ENCODE data around the gene NIP7.
"Not testable (repeated sequence)": the region's sequence is repeated elsewhere in the genome, so short reads cannot be mapped to it uniquely, and the experiment has no call there.

NIP7 gene

DNA sequence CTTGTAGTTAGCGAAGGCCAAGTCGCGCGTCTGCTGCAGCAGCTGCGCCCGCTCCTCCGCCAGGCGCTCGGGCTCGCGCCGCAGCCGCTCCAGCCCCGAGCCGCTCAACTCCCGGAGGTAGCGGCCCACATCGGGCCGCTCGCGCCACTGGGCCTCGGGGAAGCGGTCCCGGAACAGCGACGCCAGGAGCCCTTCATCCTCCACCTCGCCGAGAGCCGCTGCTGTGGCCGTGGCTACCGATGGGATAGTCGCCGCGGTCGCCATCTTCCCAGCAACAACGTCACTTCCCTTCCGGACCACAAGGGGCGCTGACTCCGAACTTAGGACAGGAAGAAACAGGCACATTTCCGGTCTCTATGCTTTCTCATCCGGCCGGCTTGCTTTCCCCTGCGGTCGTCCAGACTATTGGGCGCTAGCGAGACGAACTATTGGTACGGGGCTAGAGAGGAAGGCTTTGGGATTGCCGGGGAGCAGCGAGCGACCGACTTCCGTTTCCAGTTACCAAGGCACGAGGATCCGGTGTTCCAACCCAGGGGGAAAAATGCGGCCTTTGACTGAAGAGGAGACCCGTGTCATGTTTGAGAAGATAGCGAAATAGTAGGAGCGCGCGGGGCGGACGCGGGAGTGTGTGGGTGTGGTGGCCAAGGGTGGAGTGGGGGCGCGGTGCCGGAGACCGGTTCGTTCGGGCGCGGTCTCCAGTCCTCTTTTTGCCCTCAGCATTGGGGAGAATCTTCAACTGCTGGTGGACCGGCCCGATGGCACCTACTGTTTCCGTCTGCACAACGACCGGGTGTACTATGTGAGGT, at the start of gene NIP7, which contains the start of gene COG8:
Gene NIP7 (plus strand): TSS at position 484 of the 806 bp plus-strand sequence. CDS start 58 bp downstream, at position 542.
Gene COG8 (minus strand): TSS at position 276 of the 806 bp plus-strand sequence. CDS start 12 bp downstream, at position 264.
- DNase-seq, result peak; percentile 100

DNA sequence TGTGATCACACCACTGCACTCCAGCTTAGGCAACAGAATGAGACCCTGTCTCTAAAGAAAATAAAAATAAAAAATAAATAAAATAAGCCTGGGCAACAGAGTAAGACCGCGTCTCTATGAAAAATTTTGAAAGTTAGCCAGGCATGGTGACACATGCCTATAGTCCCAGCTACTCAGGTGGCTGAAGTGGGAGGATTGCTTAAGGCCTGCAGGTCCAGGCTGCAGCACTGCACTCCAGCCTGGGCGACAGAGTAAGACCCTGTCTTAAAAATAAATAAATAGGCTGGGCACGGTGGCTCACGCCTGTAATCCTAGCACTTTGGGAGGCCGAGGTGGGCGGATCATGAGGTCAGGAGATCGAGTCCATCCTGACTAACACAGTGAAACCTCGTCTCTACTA, 47.9 kb upstream of the NIP7 start:
- DNase-seq, result not testable (repeated sequence)

DNA sequence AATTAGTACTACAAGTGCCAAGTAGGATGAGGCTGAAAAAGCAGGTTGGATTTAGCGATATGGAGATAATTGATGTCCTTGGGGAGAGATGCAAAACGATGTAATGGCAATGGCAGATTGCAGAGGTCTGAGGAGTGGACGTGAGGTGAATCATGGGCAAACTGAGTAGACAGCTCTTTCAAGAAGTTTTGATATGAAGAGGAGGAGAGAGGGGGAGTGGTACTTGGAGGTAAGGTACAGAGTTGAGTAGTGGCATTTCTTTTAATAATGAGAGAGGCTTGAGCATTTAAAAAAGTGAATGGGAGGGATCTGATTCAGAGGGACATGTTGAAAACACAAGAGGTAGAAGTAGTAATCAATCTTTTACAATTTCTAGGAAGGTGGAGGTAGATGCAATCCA, 46.2 kb upstream of the NIP7 start:
- DNase-seq, result peak; percentile 50

DNA sequence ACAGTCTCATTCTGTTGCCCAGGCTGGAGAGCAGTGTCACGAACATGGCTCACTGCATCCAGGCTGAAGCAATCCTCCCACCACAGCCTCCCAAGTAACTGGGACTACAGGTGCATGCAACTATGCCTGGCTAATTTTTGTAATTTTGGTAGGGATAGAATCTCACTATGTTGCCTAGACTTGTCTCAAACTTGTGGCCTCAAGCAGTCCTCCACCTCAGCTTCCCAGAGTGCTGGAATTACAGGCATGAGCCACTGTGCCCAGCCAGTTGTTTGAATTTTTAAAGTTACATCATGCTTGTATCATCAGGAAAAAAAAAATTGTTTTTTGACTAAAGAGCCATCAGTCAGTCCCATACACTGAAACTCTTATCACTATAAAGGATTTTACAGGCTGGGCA, 45.5 kb upstream of the NIP7 start:
- no peak for DNase-seq

DNA sequence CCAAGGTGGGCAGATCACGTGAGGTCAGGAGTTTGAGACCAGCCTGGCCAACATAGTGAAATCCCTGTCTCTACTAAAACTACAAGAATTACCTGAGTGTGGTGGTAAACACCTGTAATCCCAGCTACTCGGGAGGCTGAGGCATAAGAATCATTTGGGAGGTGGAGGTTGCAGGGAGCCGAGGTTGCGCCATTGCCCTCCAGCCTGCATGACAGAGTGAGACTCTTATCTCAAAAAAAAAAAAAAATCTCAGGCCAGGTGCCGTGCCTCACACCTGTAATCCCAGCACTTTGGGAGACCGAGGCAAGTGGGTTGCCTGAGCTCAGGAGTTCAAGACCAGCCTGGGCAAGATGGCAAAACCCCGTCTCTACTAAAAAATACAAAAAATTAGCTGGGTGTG, 42.8 kb upstream of the NIP7 start:
- not testable (repeated sequence) for DNase-seq

DNA sequence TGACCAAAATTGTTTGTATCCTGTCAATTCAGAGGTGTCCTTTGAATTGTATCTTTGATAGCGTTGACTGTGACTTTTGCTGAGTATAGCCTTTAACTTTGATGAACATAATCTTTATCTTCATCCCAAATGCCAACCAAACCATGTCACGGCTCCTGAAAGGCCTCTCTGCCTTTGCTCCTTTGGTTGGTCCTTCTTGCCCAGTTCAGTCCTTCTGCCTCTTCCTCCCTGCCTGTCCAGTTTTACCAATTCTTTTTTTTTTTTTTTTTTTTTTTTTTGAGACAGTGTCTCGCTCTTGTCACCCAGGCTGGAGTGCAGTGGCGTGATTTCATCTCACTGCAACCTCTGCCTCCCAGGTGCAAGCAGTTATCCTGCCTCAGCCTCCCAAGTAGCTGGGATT, 41.3 kb upstream of the NIP7 start:
- DNase-seq, result no peak

DNA sequence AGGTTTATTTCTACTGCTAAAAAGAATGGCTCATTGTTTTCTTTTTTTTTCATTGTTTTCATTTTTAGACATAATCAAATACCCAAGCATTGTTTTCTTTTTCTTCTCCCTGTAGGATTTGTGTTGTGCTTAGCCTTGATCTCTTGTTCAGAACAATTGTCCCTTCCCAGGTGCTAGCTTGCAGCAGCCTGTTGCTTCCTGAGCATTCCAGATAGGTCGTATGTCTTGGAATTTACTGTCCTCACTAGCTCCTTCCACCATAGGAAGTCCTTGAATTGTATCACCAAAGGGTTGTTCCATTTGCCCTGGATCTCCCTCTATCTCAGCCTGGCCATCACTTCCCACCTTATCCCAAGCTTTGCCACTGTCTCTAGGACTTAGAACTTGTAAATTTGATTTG, 38.4 kb upstream of the NIP7 start:
- no peak for DNase-seq

DNA sequence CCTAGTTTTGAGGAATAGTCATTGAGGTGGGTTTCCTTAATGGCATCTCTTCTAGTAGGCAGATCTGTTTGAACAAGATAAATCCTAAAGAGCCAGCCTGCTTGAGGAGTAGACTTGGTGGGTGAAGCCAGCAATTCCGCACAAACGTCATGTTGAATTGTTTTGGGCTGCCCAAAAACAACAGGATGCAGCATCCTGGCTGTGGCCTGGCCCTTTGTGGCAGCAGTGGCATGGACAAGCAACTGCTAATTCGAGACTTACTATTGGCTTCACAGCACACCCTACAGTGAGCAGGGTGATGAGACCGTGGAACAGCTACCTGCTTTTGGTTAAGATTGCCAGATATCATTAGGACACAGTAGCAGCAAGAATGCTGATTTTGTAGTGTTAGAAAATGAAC, 37.7 kb upstream of the NIP7 start:
- no peak for DNase-seq

DNA sequence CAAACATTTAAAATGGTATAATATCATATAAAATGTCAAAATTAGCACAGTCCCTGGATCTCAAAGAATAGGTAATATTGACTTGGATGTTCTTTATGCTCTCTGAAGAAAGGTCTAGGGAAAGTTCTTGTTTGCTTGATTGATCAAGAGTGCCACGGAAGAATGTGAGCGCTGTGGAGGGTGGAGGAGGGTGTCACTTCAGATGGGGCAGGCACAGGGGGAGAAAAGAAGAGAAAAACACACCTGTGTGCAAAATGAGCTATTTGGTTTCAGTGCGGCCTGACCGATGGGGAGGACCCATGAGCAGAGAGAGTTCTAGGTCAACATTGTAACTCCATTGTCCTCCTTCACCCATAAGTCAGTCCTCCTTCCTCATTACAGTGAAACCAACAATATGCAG, 37.3 kb upstream of the NIP7 start:
- DNase-seq, result no peak

DNA sequence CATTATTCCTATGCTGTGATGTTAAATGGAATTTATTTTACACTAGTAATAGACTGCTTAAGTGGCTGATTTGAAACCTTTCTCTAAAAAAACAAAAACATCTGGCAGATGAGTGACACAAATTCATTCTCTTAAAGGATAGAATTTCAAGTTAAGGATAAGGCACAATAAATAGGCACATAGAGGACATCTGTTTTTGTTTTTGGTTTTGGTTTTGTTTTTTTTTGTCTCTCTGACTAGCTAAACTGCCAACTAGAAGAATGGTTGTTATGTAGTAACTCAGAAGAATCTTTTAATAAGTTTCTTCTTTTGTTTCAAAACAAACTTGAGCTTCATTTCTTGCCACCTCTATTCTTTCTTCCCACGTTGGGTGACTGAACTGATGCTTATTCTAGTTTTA, 33.5 kb upstream of the NIP7 start:
- DNase-seq, result peak; percentile 93

DNA sequence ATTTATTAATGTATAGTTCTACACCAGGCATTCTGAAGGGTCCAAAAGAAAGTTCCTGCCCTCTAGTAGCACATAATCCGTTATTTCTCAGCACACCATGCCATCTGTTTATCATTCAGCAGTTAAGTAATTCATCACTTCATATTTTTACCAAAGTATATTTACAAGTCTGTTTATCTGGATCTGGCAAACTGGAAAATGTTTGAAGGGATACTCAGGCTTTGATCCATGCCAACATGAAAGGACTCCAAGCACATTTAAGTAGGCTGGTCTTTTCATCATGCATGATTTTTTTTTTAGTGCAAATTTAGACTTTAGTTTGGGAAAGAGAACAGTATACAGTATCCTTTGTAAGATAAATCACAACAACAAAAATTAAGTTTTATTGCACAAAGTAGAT, 32.5 kb upstream of the NIP7 start:
- peak; percentile 15 for DNase-seq

DNA sequence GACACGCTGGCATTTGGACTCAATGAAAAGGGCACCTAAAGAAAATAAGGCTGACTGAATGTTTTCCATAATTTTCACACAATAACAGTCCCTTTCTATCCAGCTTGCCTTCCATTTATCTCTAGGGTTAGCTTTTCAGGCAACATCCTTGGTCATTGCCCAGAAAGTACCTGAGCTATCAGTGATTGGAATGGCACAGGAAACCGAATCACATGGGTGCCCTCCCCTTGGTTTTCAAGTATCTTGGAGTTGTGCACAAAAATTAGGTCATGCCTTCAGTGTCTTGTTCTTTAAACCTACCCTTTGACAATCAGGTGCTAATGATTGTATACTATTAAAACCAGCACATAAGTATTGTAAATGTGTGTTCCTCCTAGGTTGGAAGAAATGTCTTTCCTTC, 31.7 kb upstream of the NIP7 start:
- DNase-seq, result no peak

DNA sequence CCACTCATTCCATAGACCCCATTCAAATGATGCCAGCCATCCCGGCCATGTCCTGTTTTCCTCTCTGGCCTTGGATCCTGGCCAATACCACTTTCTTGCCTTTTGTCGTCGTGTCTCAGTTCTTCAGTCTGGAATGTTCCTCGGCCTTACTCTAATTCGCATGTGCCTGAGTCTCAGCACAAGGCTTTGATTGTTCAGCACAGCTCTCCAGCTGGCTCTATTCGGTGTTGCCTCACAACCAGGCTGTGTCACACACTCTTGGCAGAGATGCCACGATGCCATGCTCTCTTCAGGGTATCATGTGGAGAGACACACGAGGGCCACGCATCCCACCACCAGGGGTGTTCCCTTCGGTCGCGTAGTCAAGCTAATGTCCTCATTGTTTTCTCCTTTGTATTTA, 30.3 kb upstream of the NIP7 start:
- DNase-seq, result no peak

DNA sequence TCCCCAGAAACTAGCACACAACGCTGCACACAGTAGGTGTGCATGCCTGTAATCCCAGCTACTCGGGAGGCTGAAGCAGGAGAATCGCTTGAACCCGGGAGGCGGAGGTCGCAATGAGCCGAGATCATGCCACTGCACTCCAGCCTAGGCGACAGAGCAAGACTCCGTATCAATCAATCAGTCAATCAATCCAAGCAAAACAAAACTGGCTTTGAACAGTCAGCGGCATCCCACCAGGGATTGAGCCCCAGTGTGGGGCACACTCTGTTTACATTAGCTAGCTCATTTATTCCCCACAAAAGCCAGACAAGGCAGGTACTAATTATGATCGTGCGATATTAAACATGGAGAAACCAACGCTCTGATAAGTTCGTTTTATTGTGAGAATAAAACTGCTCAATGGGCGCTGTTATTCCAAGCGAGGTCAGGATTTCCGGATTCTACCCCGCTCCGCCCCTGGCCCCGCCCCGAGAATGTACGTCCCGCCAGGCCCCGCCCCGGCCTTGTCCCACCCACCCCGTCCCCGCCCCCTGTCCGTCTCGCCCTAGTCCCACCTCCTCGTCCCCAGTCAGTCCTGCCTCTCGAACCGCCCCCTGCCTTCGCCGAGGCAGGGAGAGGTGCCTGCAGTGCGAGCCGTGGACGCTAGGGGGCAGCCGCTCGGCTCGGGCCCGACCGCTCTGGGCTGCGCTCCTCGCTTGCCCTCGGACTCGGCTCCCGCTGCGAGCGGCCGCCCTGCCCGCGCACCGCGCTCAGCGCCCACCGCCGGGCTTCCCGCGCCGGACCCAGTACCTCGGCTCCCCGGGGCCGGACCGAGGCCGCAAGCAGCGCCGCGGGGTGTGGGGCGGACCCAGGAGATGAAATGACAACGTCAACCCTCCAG, 28.7 kb upstream of the NIP7 start, which contains the start of gene VPS4A:
Gene VPS4A (plus strand): TSS at position 698 of the 880 bp plus-strand sequence. CDS start 162 bp downstream, at position 860.
- DNase-seq, result peak; percentile 96

DNA sequence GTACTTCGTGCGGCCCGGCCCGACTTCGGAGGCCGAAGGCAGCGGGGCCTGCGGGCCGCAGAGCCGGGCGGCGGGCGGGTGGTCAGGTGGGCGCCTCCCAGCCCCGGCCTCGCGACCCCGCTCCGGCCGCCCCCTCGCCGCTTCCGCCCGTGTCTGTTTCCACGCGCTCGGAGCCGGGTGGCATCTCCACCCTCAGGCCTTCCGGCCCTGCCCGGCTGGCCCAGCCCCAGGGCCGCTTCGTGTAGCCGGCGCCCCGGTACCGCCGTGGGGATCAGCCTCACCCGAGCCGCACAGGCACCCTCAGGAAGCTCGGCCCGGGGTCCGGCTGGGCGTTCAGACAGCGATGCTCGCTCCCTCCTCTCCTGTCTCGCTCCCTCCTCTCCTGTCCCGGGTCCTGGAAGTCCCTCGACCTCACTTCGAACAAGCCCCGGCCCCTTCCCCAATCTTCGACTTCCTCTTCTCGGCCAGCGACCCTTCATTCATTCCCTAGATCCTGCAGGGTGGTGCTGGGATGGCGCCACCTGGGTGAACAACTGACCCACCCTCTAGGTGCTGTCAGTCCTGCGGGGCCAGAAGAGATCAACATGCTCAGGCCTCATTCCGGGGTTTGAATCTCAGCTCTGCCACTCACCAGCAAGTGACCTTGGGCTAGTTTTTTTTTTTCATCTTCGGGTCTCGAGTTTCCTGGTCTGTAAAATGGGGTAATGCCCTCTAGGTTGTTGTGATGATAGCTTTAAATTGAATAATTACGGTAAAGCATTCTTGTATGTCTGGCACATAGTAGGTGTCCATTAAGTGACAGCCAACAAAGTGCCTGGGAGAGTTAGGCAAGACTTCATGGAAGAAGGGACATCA, 27.8 kb upstream of the NIP7 start:
- peak; percentile 17 for DNase-seq

DNA sequence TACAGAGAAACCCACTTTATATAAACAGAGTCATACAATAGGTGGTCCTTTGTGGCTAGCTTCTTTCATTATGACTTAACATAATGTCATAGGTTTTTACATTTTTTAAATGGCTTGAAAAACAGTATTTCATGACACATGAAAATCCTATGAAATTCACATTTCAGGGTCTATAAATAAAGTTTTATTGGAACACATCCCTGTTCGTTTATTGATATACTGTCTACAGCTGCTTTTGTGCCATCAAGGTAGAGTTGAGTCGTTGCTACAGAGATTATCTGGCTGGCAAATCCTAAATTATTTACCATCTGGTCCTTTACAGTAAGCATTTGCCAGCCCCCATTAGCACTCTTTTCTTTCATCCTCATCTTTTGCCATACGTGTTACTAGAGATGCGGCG, 26.1 kb upstream of the NIP7 start:
- peak; percentile 45 for DNase-seq

DNA sequence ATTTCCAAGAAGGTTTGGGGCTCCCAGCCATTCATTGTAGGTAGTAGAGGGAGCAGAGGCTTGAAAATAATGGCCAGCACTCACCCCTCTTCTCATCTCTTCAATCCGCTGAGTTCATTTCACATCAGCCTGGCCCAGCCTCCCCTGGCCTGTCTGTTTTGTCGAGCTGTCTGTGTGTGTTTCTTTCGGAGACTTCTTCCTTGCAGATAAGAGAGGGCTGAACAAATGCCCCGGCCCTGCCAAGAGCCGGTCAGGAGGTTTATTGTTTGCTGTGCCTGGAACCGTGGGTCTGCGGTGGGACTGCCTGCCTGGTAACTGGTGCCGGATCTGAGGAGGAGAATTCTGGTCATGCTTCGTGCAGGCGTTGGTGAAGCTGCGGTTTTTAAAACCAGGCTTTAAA, 25.0 kb upstream of the NIP7 start:
- no peak for DNase-seq

DNA sequence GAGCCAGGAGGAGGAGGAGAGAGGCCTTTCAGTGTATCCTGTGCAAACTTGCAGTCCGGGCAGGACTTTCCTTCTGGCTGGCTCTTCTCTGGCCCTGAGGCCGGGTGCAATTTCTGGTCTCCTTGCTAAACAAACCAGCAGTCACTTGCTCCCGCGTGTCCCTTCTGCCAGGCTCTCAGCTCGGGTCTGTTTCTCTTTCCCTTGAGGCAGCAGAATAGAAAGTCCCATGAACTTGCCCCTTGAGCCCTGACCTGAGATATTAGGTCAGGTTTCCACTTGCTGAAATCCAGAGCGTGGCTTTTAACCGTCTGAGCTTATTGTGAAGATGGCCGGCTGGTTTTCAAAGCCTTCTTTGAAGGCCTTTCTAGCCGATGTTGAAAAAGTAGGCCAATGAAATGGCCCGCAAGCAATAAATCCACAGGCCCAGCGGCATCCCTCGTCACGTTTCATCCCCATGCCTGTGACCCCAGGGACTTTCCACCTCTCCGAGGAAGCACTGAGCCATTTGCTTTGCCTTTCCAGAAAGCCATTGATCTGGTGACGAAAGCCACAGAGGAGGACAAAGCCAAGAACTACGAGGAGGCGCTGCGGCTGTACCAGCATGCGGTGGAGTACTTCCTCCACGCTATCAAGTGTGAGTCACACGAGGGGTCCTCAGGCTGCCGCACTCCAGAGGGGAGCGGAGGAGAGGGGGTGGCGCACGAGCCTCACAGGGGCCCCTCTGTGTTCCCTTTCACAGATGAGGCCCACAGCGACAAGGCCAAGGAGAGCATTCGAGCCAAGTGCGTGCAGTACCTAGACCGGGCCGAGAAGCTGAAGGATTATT, 23.9 kb upstream of the NIP7 start:
- no peak for DNase-seq

DNA sequence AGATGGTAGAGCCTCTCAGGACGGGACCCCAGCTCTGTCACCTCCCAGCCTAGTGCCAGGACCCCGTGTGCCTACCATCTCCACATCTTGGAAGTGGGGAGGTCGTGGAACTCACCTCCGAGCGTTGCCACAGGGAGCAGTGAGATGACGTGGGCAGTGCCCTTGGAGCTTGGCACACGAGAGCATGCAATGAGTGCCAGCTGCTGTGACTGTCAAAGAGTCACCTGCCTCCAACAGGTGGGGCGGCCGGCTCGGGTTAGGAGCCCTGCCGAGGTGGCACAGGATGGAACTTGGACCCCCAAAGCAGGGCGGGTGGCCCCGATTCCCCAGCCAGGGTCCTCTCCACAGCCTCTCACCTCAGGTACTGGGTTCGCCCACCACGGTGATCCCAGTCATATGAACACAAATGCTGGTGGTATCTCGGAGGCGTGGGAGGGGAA, 23.0 kb upstream of the NIP7 start:
- no peak for DNase-seq

DNA sequence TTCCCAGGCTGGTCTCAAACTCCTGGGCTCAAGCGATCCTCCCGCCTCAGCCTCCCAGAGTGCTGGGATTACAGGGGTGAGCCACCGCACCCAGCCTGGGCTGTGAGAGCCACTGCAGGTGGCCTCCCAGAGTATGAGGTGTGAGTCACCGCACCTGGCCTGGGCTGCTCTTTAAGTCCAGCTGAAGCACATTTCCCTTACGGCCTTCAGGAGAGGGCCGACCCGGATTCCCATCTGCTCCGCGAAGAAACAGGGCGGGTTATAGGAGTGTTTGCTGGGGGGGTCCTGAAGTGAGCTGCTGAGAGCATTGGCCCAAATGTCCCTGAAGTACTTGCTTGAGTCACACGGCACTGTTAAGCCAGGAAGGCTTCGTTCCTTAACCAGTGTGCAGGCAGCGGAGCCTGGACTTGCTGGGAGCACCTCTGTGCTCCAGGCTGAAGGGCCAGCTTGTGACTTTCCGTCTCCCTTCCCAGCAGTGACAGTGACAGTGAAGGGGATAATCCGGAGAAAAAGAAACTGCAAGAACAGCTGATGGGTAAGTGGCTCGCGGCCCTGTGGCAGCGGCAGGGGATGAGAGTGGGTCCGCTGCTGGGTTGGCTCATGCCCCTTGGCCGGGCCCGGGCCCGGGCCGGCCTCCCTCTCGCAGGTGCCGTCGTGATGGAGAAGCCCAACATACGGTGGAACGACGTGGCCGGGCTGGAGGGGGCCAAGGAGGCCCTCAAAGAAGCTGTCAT, 21.2 kb upstream of the NIP7 start:
- DNase-seq, result no peak

DNA sequence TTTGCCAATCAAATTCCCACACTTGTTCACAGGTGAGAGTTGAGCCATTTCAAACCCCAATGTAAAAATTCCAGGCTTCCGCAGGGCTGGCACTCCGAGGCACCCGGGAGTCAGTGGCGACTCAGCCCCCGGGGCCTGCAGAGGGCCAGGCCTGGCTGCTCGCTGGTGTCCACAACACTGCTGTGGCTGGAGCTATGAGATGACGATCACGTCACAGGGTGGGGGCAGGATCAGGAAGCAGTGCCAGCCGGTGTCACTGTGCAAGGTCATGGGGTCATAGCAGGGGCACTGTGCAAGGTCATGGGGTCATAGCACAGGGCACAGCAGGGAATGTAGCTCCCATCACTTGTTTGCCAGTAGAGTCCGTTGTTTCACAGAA, 20.7 kb upstream of the NIP7 start:
- DNase-seq, result no peak
